HepG2 (cell line): ENCODE results near the gene SLC17A9. TPM values are rescaled to one million over a fixed set of nuclear protein-coding genes. Genes with fewer than 3 reads are reported as not detected.

ENCODE experiments used
- BHLHE40 ChIP-seq: IDR thresholded peaks from 2 replicates; pipeline ENCODE4 v1.6.1; 2011; ENCODE audit warnings: low read length, improper control_type of control experiment
- HMGA1 ChIP-seq: sonication (generic); formaldehyde crosslinking; conservative IDR thresholded peaks from 2 replicates; pipeline ENCODE4 v1.4.0; 2020; ENCODE audit warnings: missing genetic modification reagents
- IRF9 ChIP-seq: sonication (generic); formaldehyde crosslinking; IDR thresholded peaks from 2 replicates; pipeline ENCODE4 v1.8.0; 2022; ENCODE audit warnings: missing genetic modification reagents, mild to moderate bottlenecking, borderline replicate concordance
- IRX3 ChIP-seq: sonication (generic); formaldehyde crosslinking; IDR thresholded peaks from 2 replicates; pipeline ENCODE4 v1.8.1; 2023; ENCODE audit warnings: mild to moderate bottlenecking, low read depth, missing genetic modification reagents, borderline replicate concordance
- MED8 ChIP-seq: sonication (generic); formaldehyde crosslinking; IDR thresholded peaks from 2 replicates; pipeline ENCODE4 v1.8.1; 2023; ENCODE audit warnings: mild to moderate bottlenecking, missing genetic modification reagents; ENCODE audit not compliant: insufficient replicate concordance
- TFDP1 ChIP-seq: IDR thresholded peaks from 2 replicates; pipeline ENCODE4 v1.6.1; 2016; ENCODE audit warnings: missing compliant biosample characterization, missing genetic modification reagents, borderline replicate concordance
- ZNF142 ChIP-seq: sonication (generic); formaldehyde crosslinking; IDR thresholded peaks from 2 replicates; pipeline ENCODE4 v1.4.0; 2020; ENCODE audit warnings: missing genetic modification reagents
- ZNF550 ChIP-seq: sonication (generic); formaldehyde crosslinking; IDR thresholded peaks from 2 replicates; pipeline ENCODE4 v1.4.0; 2020; ENCODE audit warnings: mild to moderate bottlenecking, missing genetic modification reagents, borderline replicate concordance
- ZNF646 ChIP-seq: sonication (generic); formaldehyde crosslinking; IDR thresholded peaks from 2 replicates; pipeline ENCODE4 v1.9.0; 2021; ENCODE audit warnings: mild to moderate bottlenecking, missing genetic modification reagents
- ZNF776 ChIP-seq: sonication (generic); formaldehyde crosslinking; IDR thresholded peaks from 2 replicates; pipeline ENCODE4 v1.4.0; 2020; ENCODE audit warnings: mild to moderate bottlenecking, missing genetic modification reagents
- ZXDC ChIP-seq: sonication (generic); formaldehyde crosslinking; IDR thresholded peaks from 2 replicates; pipeline ENCODE4 v1.5.0; 2020; ENCODE audit warnings: mild to moderate bottlenecking, missing genetic modification reagents
- polyA plus RNA-seq, 8 experiments: library from polyadenylated mRNA; depleted of rRNA in 3 of 8; stranded (reverse) in 7 of 8; unstranded in 1 of 8; fragments of >200 nt; fragmentation: Illumina TruSeq in 4 of 8; extraction: Trizol in 4 of 8; gene quantifications; 2 replicates each; pipeline versions ENCODE4 v1.2.1 to v1.2.3, GENCODE V29; 2011 to 2016; ENCODE audit warnings: low read depth in 4 of 8, missing spikeins in 1 of 8, mixed read lengths in 1 of 8; ENCODE audit not compliant: insufficient read depth in 1 of 8
- total RNA-seq, 5 experiments: library from RNA; depleted of rRNA; stranded (reverse); fragments of >200 nt; fragmentation: Illumina TruSeq; extraction: Trizol; gene quantifications; 2 replicates each; pipeline ENCODE4 v1.2.3, GENCODE V29; 2016; ENCODE audit warnings: low read depth in 1 of 5

The SLC17A9 gene
- total and polyA plus RNA-seq, 2 of the 13 experiments (the other 11 are each of a cell fraction or from before 2014, with no cell fraction given) = 110 to 191 TPM

- TF ChIP-seq ZXDC (CRISPR knock-in tag) = no peak
- no peak for TF ChIP-seq ZNF142 (CRISPR knock-in tag)
- no peak for TF ChIP-seq MED8 (CRISPR knock-in tag)
- no peak for TF ChIP-seq HMGA1 (CRISPR knock-in tag)
- TF ChIP-seq ZNF776 = no peak
- TF ChIP-seq IRF9 (CRISPR knock-in tag) = no peak
- no peak for TF ChIP-seq TFDP1 (CRISPR knock-in tag)
- no peak for TF ChIP-seq ZNF646 (CRISPR knock-in tag)
- TF ChIP-seq ZNF550 (CRISPR knock-in tag) = no peak
- TF ChIP-seq IRX3 (CRISPR knock-in tag) = no peak
- no peak for TF ChIP-seq BHLHE40
Observed at GRCh38 chr20:62929051-62929538, 23.4 kb upstream of the SLC17A9 start (continued).
